Right lobe of liver (tissue), 6 donors: ENCODE results near the gene FABP1. TPM values are rescaled to one million over a fixed set of nuclear protein-coding genes. Genes with fewer than 3 reads are reported as not detected.

ENCODE experiments used
- ATAC-seq, 4 donors: fragments of 200-7000 bp; cut with Tn5 transposase; one replicate each; pipeline ENCODE4 v1.9.1; 2020; ENCODE audit warnings: mild to moderate bottlenecking in 4 of 4, moderate library complexity in 4 of 4
- DNase-seq, 3 donors: peaks; one replicate each; pipeline ENCODE4 v3.0.0-alpha.2; 2020
- H3K27ac ChIP-seq, 3 donors: fragments of 200-600 bp; one replicate each; pipeline ENCODE4 v1.8.0; 2022
- H3K27me3 ChIP-seq, 2 donors: fragments of 200-600 bp; one replicate each; pipeline ENCODE4 v1.8.0; 2022
- H3K36me3 ChIP-seq, 4 donors: fragments of 200-600 bp; sonication (generic) in 1 of 4; one replicate each; pipeline versions ENCODE4 v1.5.1 to v1.8.0; 2017 to 2022; ENCODE audit warnings: control low read depth in 1 of 4
- H3K4me1 ChIP-seq, 4 donors: fragments of 200-600 bp; sonication (generic) in 1 of 4; one replicate each; pipeline versions ENCODE4 v1.5.1 to v1.8.0; 2017 to 2022; ENCODE audit warnings: control low read depth in 1 of 4
- H3K4me3 ChIP-seq, 3 donors: fragments of 200-600 bp; one replicate each; pipeline ENCODE4 v1.8.0; 2022
- H3K9me3 ChIP-seq, 4 donors: fragments of 200-600 bp; sonication (generic) in 1 of 4; one replicate each; pipeline versions ENCODE4 v1.5.1 to v1.8.0; 2017 to 2022; ENCODE audit warnings: control low read depth in 1 of 4
- POLR2A ChIP-seq: fragments of 450-650 bp; IDR thresholded peaks from one replicate; pipeline ENCODE4 v1.6.1; 2017; ENCODE audit warnings: antibody characterized with exemption, mild to moderate bottlenecking
- WGBS: methylation state at CpG from one replicate; pipeline ENCODE4 v1.1.6; 2018; ENCODE audit warnings: low coverage, low lambda C conversion rate; ENCODE audit not compliant: insufficient coverage; ENCODE audit errors: missing lambda C conversion rate; 5-methylcytosine and 5-hydroxymethylcytosine counted together
- intact Hi-C, 2 donors: fragments of 100-400 bp; cut with DNase I; formaldehyde crosslinking; loops; one replicate each; pipeline versions ENCODE4 v1.11.2 to v1.14.1; 2022
- total RNA-seq, 6 experiments: library from RNA; depleted of rRNA in 2 of 6; stranded (reverse); fragments of >200 nt in 2 of 6; fragmentation: NEBNext Ultra II Directional in 3 of 6; extraction: Animal tissue kit (Norgen Biotek cat#: 25700) in 3 of 6; gene quantifications; one replicate each; pipeline versions ENCODE4 v1.1.0 to v1.2.4, GENCODE V29; 2016 to 2023
- TF ChIP-seq, protein P1 (sequence below), 4 donors: fragments of 200-600 bp in 3 of 4; fragments of 450-650 bp in 1 of 4; IDR thresholded peaks; one replicate each; pipeline versions ENCODE4 v1.5.1 to v1.8.0; 2016 to 2022; ENCODE audit warnings: antibody characterized with exemption in 4 of 4, mild to moderate bottlenecking in 2 of 4
- donor health status: DM: no; HTN: yes; CAD: no.
- donor health status: DM: no; HTN: no; CAD: no.
- donor health status: DM: no; HTN: no; CAD: no.
- donor health status: DM: no; HTN: yes; CAD: no.
- donor health status: DM: no; HTN: yes; CAD: no.

The FABP1 gene
- total RNA-seq, 6 experiments from 2014 or later = 326 to 1,933 (median 908) TPM

GRCh38 chr2:88096708-88097107 lies 31.2 kb downstream of the FABP1 start:
- Histone ChIP-seq H3K27ac (no peak overlapping the region), H3K4me1 (peaks cover 0 to 12% (median 3%) of the 10 kb centered on the region in 4 donors), H3K9me3 (no peaks in the 10 kb centered on the region), H3K4me3 (no peak overlapping the region), H3K27me3 (no peaks in the 10 kb centered on the region), H3K36me3 (no peaks in the 10 kb centered on the region)
- DNase-seq (no peak), ATAC-seq (no peak)
- intact Hi-C loops = no loop called here
- 87% methylated on average over 4 of the region's 5 CpGs for WGBS
- TF ChIP-seq POLR2A = no peak
- TF ChIP-seq, protein P1, sequence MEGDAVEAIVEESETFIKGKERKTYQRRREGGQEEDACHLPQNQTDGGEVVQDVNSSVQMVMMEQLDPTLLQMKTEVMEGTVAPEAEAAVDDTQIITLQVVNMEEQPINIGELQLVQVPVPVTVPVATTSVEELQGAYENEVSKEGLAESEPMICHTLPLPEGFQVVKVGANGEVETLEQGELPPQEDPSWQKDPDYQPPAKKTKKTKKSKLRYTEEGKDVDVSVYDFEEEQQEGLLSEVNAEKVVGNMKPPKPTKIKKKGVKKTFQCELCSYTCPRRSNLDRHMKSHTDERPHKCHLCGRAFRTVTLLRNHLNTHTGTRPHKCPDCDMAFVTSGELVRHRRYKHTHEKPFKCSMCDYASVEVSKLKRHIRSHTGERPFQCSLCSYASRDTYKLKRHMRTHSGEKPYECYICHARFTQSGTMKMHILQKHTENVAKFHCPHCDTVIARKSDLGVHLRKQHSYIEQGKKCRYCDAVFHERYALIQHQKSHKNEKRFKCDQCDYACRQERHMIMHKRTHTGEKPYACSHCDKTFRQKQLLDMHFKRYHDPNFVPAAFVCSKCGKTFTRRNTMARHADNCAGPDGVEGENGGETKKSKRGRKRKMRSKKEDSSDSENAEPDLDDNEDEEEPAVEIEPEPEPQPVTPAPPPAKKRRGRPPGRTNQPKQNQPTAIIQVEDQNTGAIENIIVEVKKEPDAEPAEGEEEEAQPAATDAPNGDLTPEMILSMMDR (IDR thresholded peaks at IDR 0.05) = no peak

- Histone ChIP-seq H3K9me3 (no peaks in the 10 kb centered on the region), H3K4me1 (peaks cover 0 to 1% (median 0%) of the 10 kb centered on the region in 4 donors), H3K4me3 (no peak overlapping the region), H3K36me3 (no peaks in the 10 kb centered on the region), H3K27me3 (no peaks in the 10 kb centered on the region), H3K27ac (no peak overlapping the region)
- DNase-seq (no peak), ATAC-seq (no peak)
- intact Hi-C loops = no loop called here
- TF ChIP-seq, protein P1 (IDR thresholded peaks at IDR 0.05) = no peak
- no peak for TF ChIP-seq POLR2A
- 83% methylated on average over 3 of the region's 3 CpGs for WGBS
These were observed 32.8 kb downstream of the FABP1 start for GRCh38 chr2:88095022-88095421.

- ATAC-seq (no peak), DNase-seq (no peak)
- TF ChIP-seq, protein P1 (IDR thresholded peaks at IDR 0.05) = no peak
- no peak for TF ChIP-seq POLR2A
- no peaks in the 10 kb centered on the region for H3K27me3 ChIP-seq
- intact Hi-C loops = no loop called here
- H3K4me1 ChIP-seq = no peaks in the 10 kb centered on the region
- no peaks in the 10 kb centered on the region for H3K9me3 ChIP-seq
- no peaks in the 10 kb centered on the region for H3K36me3 ChIP-seq
- no peak overlapping the region for H3K27ac ChIP-seq
- H3K4me3 ChIP-seq = no peak overlapping the region
These were observed 35.1 kb downstream of the FABP1 start for GRCh38 chr2:88092773-88093172.

- H3K27me3 ChIP-seq = no peaks in the 10 kb centered on the region
- no peaks in the 10 kb centered on the region for H3K4me1 ChIP-seq
- H3K9me3 ChIP-seq = no peaks in the 10 kb centered on the region
- TF ChIP-seq POLR2A = no peak
- TF ChIP-seq, protein P1 (IDR thresholded peaks at IDR 0.05) = no peak
- WGBS = 47% methylated on average over 3 of the region's 3 CpGs
- H3K36me3 ChIP-seq = no peaks in the 10 kb centered on the region
- no peak overlapping the region for H3K4me3 ChIP-seq
- no peak overlapping the region for H3K27ac ChIP-seq
- ATAC-seq = no peak
- no peak for DNase-seq
- intact Hi-C loops = no loop called here
These were observed 35.9 kb downstream of the FABP1 start for GRCh38 chr2:88091943-88092342.
